Measurements from ENCODE around the gene TPCN1. TPM values are rescaled to one million over a fixed set of nuclear protein-coding genes. Genes with fewer than 3 reads are reported as not detected.
A peak's percentile ranks its signal among the peaks of the same experiment; 100 is the strongest.

Gene TPCN1
- total and polyA plus RNA-seq, 2 of the 8 experiments (the other 6 are each of a cell fraction or from before 2014, with no cell fraction given) = 14.9 to 21.4 TPM

GRCh38 chr12:113232089-113232839 lies 11.0 kb downstream of the TPCN1 start:
- peak overlapping the region; percentile 13; the same call in 1 of the 2 replicates for H2AK5ac ChIP-seq (ENCODE audit: low read depth, low read length)
- no peak overlapping the region; the same call in 1 of the 2 replicates for H2BK15ac ChIP-seq (ENCODE audit: low read length)
- peak overlapping the region; percentile 2; the same call in 1 of the 2 replicates for H2BK20ac ChIP-seq (ENCODE audit: low read length)
- H2BK5ac ChIP-seq (ENCODE audit: low read depth, low read length) = peak overlapping the region; percentile 88
- H3K4me3 ChIP-seq (ENCODE audit: extremely low read depth in 1 of 4, insufficient read depth in 2 of 4, low read depth in 3 of 4, low read length in 4 of 4) = peak overlapping the region in 1 of 4 experiments; percentile 29; a peak in 2 of 8 replicates
- peak overlapping the region; percentile 4 for H3K18ac ChIP-seq (ENCODE audit: extremely low read depth, low read length)
- no peaks in the 10 kb centered on the region; a peak in 1 of 4 replicates for H3K9me3 ChIP-seq (ENCODE audit: insufficient read depth in 2 of 2, low read depth in 1 of 2, low read length in 1 of 2)
- 0 out of 3 replicates have a peak, but pooled peaks of 1 of the 2 experiments have one; percentile 4 for TF ChIP-seq POLR2A (IDR thresholded peaks at IDR 0.05; ENCODE audit: control extremely low read depth in 1 of 2, low read depth in 2 of 2, low read length in 2 of 2)
- TF ChIP-seq POU5F1 (IDR thresholded peaks at IDR 0.05; ENCODE audit: low read depth, low read length) = no peak
- ChIA-PET POLR2A (ENCODE audit: partially characterized antibody) (interaction anchor here (0.7 to 2.5 kb wide), 7 partner anchors 10 to 65 kb away, joined by 3 to 32 read pairs (median 3); partner anchors contain the start of gene TPCN1), CTCF (ENCODE audit: partially characterized antibody) (interaction anchor here (0.7 to 1.9 kb wide), 12 partner anchors 9 to 192 kb away, joined by 3 to 9 read pairs (median 3); no protein-coding TSS in a partner anchor)
- peaks cover 2 to 18% (median 9%) of the 10 kb centered on the region in 4 experiments; a peak in 5 of 8 replicates for H3K36me3 ChIP-seq (ENCODE audit: control insufficient read depth in 2 of 4, insufficient read depth in 4 of 4, low read length in 3 of 4)
- peak overlapping the region; percentile 48 for H3K4ac ChIP-seq (replicated peaks; ENCODE audit: insufficient read length, low read depth, low read length)
- H4K5ac ChIP-seq (ENCODE audit: insufficient read length, low read depth, low read length) = peak overlapping the region; percentile 33
- H3K27ac ChIP-seq (ENCODE audit: low read depth, low read length) = peak overlapping the region; percentile 23; the same call in 1 of the 2 replicates
- H4K20me1 ChIP-seq (replicated peaks in 1 of 2; ENCODE audit: control insufficient read depth in 1 of 2, insufficient read depth in 2 of 2, low read length in 2 of 2) = peaks cover 0 to 2% of the 10 kb centered on the region in 2 experiments
- H2BK12ac ChIP-seq (ENCODE audit: low read depth, low read length) = peak overlapping the region; percentile 86
- no peak for FAIRE-seq
- no peak overlapping the region for H3K9ac ChIP-seq (replicated peaks in 1 of 4; ENCODE audit: extremely low read depth in 1 of 4, low read depth in 3 of 4, low read length in 3 of 4)
- H3K23ac ChIP-seq (ENCODE audit: insufficient read length) = no peak overlapping the region
- H2BK120ac ChIP-seq (replicated peaks; ENCODE audit: low read depth, low read length) = no peak overlapping the region
- DNase-seq (ENCODE audit: low read depth in 1 of 2, low spot score in 2 of 2) = no peak
- WGBS, 2 experiments (ENCODE audit: extremely low coverage in 1 of 2, insufficient coverage in 1 of 2, insufficient read length in 1 of 2, insufficient replicate concordance in 2 of 2, low coverage in 1 of 2, low lambda C conversion rate in 2 of 2, missing lambda C conversion rate in 1 of 2) = 92% methylated on average over 18 of the region's 18 CpGs; no CpG with 5 or more reads in 1 of the 2 experiments
- H4K8ac ChIP-seq (ENCODE audit: extremely low read depth, insufficient read depth, low read length) = no peak overlapping the region; the same call in 1 of the 2 replicates
- peaks cover 9 to 20% (median 20%) of the 10 kb centered on the region in 4 experiments for H3K4me1 ChIP-seq (replicated peaks in 1 of 4; ENCODE audit: control insufficient read depth in 3 of 4, insufficient read depth in 4 of 4, low read length in 3 of 4)
- no peaks in the 10 kb centered on the region; a peak in 1 of 7 replicates for H3K27me3 ChIP-seq (replicated peaks in 1 of 4; ENCODE audit: control insufficient read depth in 3 of 4, extremely low read depth in 1 of 4, insufficient read depth in 3 of 4, low read length in 3 of 4)
- H3K14ac ChIP-seq (ENCODE audit: insufficient read length) = no peak overlapping the region
- H3K79me2 ChIP-seq (ENCODE audit: control insufficient read depth in 1 of 2, insufficient read depth in 2 of 2, low read length in 2 of 2) = no peaks in the 10 kb centered on the region
- peak overlapping the region; percentile 61 for H4K91ac ChIP-seq (replicated peaks; ENCODE audit: insufficient read length, low read length)
- H3K23me2 ChIP-seq (ENCODE audit: low read depth, low read length) = no peaks in the 10 kb centered on the region; the same call in 1 of the 2 replicates
- H3K4me2 ChIP-seq (ENCODE audit: insufficient read depth in 1 of 2, low read depth in 2 of 2, low read length in 2 of 2) = peak overlapping the region; percentile 33 to 55
- no peak overlapping the region for H2AFZ ChIP-seq (ENCODE audit: low read length)
- no peaks in the 10 kb centered on the region for H3K79me1 ChIP-seq (ENCODE audit: low read depth, low read length)
- H3K56ac ChIP-seq (replicated peaks; ENCODE audit: insufficient read length, low read depth, low read length) = no peak overlapping the region

All from H1 (cell line).